GM23338 (cell line): ENCODE results near the gene ZBTB5. TPM values are rescaled to one million over a fixed set of nuclear protein-coding genes. Genes with fewer than 3 reads are reported as not detected.

Experiments used
- ATAC-seq: fragments of 200-7000 bp; cut with Tn5 transposase; 3 replicates; pipeline ENCODE4 v1.9.1; 2020
- DNase-seq: peaks from one replicate; pipeline ENCODE4 v3.0.0-alpha.2; 2015; ENCODE audit warnings: low spot score
- H2AFZ ChIP-seq: fragments of 200-600 bp; sonication (generic); 2 replicates; pipeline ENCODE4 v1.8.0; 2016; ENCODE audit warnings: antibody characterized with exemption, mild to moderate bottlenecking, moderate library complexity
- H3F3A ChIP-seq: fragments of 200-600 bp; sonication (generic); replicated peaks from 2 replicates; pipeline ENCODE4 v1.8.0; 2017; ENCODE audit warnings: antibody characterized with exemption, mixed run types, low read depth
- H3K27ac ChIP-seq: fragments of 200-600 bp; sonication (generic); 2 replicates; pipeline ENCODE4 v1.6.1; 2016; ENCODE audit warnings: low read depth
- H3K27me3 ChIP-seq: fragments of 200-600 bp; sonication (generic); 2 replicates; pipeline ENCODE4 v1.8.0; 2016; ENCODE audit warnings: mild to moderate bottlenecking, mixed run types, moderate library complexity; ENCODE audit not compliant: insufficient read depth
- H3K36me3 ChIP-seq: fragments of 200-600 bp; sonication (generic); 2 replicates; pipeline ENCODE4 v1.8.0; 2016; ENCODE audit warnings: mild to moderate bottlenecking; ENCODE audit not compliant: insufficient read depth
- H3K4me1 ChIP-seq: fragments of 200-600 bp; sonication (generic); 2 replicates; pipeline ENCODE4 v1.8.0; 2016; ENCODE audit warnings: mild to moderate bottlenecking, moderate library complexity; ENCODE audit not compliant: insufficient read depth
- H3K4me2 ChIP-seq: fragments of 200-600 bp; sonication (generic); 2 replicates; pipeline ENCODE4 v1.7.1; 2017; ENCODE audit warnings: mixed run types
- H3K4me3 ChIP-seq: fragments of 200-600 bp; sonication (generic); 2 replicates; pipeline ENCODE4 v1.6.1; 2016; ENCODE audit warnings: mixed run types
- H3K79me2 ChIP-seq: fragments of 200-600 bp; sonication (generic); replicated peaks from 2 replicates; pipeline ENCODE4 v1.8.0; 2017; ENCODE audit warnings: mild to moderate bottlenecking; ENCODE audit not compliant: insufficient read depth
- H3K9me2 ChIP-seq: fragments of 200-600 bp; sonication (generic); 2 replicates; pipeline ENCODE4 v1.8.0; 2017; ENCODE audit not compliant: insufficient read depth
- H4K20me1 ChIP-seq: fragments of 200-600 bp; sonication (generic); replicated peaks from 2 replicates; pipeline ENCODE4 v1.8.0; 2017; ENCODE audit warnings: mild to moderate bottlenecking; ENCODE audit not compliant: insufficient read depth
- H3K27ac Mint-ChIP-seq: 2 replicates; pipeline ENCODE4 v1.8.0; 2020; ENCODE audit warnings: inconsistent platforms, mild to moderate bottlenecking, moderate library complexity, mixed read lengths
- H3K27me3 Mint-ChIP-seq: 3 replicates; pipeline ENCODE4 v1.8.0; 2022; ENCODE audit warnings: low read depth, mild to moderate bottlenecking, moderate library complexity, mixed read lengths, inconsistent platforms; ENCODE audit not compliant: insufficient read depth, poor library complexity
- H3K36me3 Mint-ChIP-seq: 3 replicates; pipeline ENCODE4 v1.8.0; 2021; ENCODE audit warnings: low read depth, mild to moderate bottlenecking, inconsistent platforms, moderate library complexity, mixed read lengths
- H3K4me1 Mint-ChIP-seq: 3 replicates; pipeline ENCODE4 v1.8.0; 2020; ENCODE audit warnings: mild to moderate bottlenecking, inconsistent platforms, mixed read lengths
- H3K4me3 Mint-ChIP-seq: 3 replicates; pipeline ENCODE4 v1.8.0; 2021; ENCODE audit warnings: moderate library complexity, mild to moderate bottlenecking, inconsistent platforms, mixed read lengths
- H3K9me3 Mint-ChIP-seq: 3 replicates; pipeline ENCODE4 v1.8.0; 2020; ENCODE audit warnings: moderate library complexity, mild to moderate bottlenecking, inconsistent platforms, mixed read lengths
- EZH2 ChIP-seq: fragments of 200-600 bp; sonication (generic); IDR thresholded peaks from one replicate; pipeline ENCODE4 v1.8.0; 2017; ENCODE audit warnings: antibody characterized with exemption, mild to moderate bottlenecking, low read depth; ENCODE audit not compliant: unreplicated experiment
- EZH2phosphoT487 ChIP-seq: fragments of 200-600 bp; sonication (generic); IDR thresholded peaks from one replicate; pipeline ENCODE4 v1.8.1; 2018; ENCODE audit warnings: antibody characterized with exemption; ENCODE audit not compliant: unreplicated experiment
- NANOG ChIP-seq: IDR thresholded peaks from 2 replicates; pipeline ENCODE4 v1.6.1; 2016; ENCODE audit warnings: antibody characterized with exemption, borderline replicate concordance
- POLR2AphosphoS5 ChIP-seq: IDR thresholded peaks from 2 replicates; pipeline ENCODE4 v1.6.1; 2016; ENCODE audit warnings: antibody characterized with exemption, low read depth
- STAT1 ChIP-seq: IDR thresholded peaks from one replicate; pipeline ENCODE4 v1.6.1; 2016; ENCODE audit warnings: antibody characterized with exemption; ENCODE audit not compliant: unreplicated experiment
- polyA plus RNA-seq: library from polyadenylated mRNA; unstranded; fragments of >200 nt; fragmentation: Nextera tagmentation; extraction: Ambion mirVana; gene quantifications from 2 replicates; pipeline ENCODE4 v1.2.1, GENCODE V29; 2016
- total RNA-seq: library from RNA; depleted of rRNA; stranded (reverse); fragments of >200 nt; shearing (Covaris generic); gene quantifications from 2 replicates; pipeline ENCODE4 v1.2.3, GENCODE V29; 2014
- TF ChIP-seq, protein P1 (sequence below): IDR thresholded peaks from one replicate; pipeline ENCODE4 v1.6.1; 2018; ENCODE audit warnings: antibody characterized with exemption; ENCODE audit not compliant: unreplicated experiment
- TF ChIP-seq, protein P2 (sequence below): fragments of 250-450 bp; sonication (Bioruptor Pico); IDR thresholded peaks from 2 replicates; pipeline ENCODE4 v1.5.0; 2020; ENCODE audit warnings: mild to moderate bottlenecking, moderate library complexity

Gene ZBTB5
- total and polyA plus RNA-seq, 2 experiments from 2014 or later, result 2.8 to 19.5 TPM

DNA sequence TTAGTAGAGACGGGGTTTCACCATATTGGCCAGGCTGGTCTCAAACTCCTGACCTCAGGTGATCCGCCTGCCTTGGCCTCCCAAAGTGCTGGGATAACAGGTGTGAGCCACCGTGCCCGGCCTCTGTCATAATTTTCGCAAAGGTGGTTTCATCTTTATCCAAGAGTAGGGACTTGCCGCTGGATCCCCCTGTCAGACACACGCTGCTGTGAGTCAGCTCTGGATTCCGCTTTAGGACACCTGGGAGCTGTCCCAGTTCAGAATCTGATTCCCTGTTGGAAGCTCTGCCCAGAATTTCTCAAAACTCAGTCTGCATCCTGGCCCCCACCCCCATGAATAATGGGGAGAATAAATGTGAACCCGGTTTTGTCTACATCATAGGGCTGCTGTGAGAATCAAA, 60.7 kb downstream of the ZBTB5 start (continued):
- TF ChIP-seq, protein P1, sequence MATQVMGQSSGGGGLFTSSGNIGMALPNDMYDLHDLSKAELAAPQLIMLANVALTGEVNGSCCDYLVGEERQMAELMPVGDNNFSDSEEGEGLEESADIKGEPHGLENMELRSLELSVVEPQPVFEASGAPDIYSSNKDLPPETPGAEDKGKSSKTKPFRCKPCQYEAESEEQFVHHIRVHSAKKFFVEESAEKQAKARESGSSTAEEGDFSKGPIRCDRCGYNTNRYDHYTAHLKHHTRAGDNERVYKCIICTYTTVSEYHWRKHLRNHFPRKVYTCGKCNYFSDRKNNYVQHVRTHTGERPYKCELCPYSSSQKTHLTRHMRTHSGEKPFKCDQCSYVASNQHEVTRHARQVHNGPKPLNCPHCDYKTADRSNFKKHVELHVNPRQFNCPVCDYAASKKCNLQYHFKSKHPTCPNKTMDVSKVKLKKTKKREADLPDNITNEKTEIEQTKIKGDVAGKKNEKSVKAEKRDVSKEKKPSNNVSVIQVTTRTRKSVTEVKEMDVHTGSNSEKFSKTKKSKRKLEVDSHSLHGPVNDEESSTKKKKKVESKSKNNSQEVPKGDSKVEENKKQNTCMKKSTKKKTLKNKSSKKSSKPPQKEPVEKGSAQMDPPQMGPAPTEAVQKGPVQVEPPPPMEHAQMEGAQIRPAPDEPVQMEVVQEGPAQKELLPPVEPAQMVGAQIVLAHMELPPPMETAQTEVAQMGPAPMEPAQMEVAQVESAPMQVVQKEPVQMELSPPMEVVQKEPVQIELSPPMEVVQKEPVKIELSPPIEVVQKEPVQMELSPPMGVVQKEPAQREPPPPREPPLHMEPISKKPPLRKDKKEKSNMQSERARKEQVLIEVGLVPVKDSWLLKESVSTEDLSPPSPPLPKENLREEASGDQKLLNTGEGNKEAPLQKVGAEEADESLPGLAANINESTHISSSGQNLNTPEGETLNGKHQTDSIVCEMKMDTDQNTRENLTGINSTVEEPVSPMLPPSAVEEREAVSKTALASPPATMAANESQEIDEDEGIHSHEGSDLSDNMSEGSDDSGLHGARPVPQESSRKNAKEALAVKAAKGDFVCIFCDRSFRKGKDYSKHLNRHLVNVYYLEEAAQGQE, result no peak

DNA sequence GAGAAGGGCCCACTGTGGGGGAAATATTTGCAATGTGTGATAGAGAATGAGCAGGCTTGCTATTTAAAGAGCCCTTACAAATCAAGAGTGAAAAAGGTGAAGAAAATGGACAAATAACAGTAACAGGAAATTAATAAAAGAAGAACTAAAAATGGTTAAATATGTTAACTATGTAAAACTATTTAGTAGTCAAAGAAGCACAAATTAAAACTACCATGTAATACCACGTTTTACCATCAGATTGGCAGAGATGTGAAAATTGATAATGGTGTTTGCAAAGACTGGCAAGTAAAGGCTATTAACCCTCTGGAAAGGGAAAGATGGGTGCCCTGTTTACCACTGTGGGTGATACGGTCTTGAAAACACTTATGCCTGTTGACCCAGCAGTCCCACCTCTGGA, 65.9 kb downstream of the ZBTB5 start:
- no peaks in the 10 kb centered on the region for H3K4me1 ChIP-seq
- Mint-ChIP-seq H3K27ac (no peak overlapping the region), H3K4me3 (no peak overlapping the region), H3K36me3 (no peaks in the 10 kb centered on the region), H3K4me1 (peaks cover 8% of the 10 kb centered on the region; the same call in 2 of the 3 replicates), H3K9me3 (no peaks in the 10 kb centered on the region), H3K27me3 (peaks cover 2% of the 10 kb centered on the region)
- H3K79me2 ChIP-seq, result no peaks in the 10 kb centered on the region
- H4K20me1 ChIP-seq, result no peaks in the 10 kb centered on the region
- H3K36me3 ChIP-seq, result no peaks in the 10 kb centered on the region
- no peak overlapping the region for H3K27ac ChIP-seq
- TF ChIP-seq NANOG, result no peak
- TF ChIP-seq, protein P2, sequence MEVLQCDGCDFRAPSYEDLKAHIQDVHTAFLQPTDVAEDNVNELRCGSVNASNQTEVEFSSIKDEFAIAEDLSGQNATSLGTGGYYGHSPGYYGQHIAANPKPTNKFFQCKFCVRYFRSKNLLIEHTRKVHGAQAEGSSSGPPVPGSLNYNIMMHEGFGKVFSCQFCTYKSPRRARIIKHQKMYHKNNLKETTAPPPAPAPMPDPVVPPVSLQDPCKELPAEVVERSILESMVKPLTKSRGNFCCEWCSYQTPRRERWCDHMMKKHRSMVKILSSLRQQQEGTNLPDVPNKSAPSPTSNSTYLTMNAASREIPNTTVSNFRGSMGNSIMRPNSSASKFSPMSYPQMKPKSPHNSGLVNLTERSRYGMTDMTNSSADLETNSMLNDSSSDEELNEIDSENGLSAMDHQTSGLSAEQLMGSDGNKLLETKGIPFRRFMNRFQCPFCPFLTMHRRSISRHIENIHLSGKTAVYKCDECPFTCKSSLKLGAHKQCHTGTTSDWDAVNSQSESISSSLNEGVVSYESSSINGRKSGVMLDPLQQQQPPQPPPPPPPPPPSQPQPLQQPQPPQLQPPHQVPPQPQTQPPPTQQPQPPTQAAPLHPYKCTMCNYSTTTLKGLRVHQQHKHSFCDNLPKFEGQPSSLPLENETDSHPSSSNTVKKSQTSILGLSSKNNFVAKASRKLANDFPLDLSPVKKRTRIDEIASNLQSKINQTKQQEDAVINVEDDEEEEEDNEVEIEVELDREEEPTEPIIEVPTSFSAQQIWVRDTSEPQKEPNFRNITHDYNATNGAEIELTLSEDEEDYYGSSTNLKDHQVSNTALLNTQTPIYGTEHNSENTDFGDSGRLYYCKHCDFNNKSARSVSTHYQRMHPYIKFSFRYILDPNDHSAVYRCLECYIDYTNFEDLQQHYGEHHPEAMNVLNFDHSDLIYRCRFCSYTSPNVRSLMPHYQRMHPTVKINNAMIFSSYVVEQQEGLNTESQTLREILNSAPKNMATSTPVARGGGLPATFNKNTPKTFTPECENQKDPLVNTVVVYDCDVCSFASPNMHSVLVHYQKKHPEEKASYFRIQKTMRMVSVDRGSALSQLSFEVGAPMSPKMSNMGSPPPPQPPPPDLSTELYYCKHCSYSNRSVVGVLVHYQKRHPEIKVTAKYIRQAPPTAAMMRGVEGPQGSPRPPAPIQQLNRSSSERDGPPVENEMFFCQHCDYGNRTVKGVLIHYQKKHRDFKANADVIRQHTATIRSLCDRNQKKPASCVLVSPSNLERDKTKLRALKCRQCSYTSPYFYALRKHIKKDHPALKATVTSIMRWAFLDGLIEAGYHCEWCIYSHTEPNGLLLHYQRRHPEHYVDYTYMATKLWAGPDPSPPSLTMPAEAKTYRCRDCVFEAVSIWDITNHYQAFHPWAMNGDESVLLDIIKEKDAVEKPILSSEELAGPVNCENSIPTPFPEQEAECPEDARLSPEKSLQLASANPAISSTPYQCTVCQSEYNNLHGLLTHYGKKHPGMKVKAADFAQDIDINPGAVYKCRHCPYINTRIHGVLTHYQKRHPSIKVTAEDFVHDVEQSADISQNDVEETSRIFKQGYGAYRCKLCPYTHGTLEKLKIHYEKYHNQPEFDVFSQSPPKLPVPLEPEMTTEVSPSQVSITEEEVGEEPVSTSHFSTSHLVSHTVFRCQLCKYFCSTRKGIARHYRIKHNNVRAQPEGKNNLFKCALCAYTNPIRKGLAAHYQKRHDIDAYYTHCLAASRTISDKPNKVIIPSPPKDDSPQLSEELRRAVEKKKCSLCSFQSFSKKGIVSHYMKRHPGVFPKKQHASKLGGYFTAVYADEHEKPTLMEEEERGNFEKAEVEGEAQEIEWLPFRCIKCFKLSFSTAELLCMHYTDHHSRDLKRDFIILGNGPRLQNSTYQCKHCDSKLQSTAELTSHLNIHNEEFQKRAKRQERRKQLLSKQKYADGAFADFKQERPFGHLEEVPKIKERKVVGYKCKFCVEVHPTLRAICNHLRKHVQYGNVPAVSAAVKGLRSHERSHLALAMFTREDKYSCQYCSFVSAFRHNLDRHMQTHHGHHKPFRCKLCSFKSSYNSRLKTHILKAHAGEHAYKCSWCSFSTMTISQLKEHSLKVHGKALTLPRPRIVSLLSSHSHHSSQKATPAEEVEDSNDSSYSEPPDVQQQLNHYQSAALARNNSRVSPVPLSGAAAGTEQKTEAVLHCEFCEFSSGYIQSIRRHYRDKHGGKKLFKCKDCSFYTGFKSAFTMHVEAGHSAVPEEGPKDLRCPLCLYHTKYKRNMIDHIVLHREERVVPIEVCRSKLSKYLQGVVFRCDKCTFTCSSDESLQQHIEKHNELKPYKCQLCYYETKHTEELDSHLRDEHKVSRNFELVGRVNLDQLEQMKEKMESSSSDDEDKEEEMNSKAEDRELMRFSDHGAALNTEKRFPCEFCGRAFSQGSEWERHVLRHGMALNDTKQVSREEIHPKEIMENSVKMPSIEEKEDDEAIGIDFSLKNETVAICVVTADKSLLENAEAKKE (CRISPR knock-in tag), result no peak
- TF ChIP-seq, protein P1, result no peak
- TF ChIP-seq POLR2AphosphoS5, result no peak
- no peak for TF ChIP-seq EZH2
- no peak for TF ChIP-seq EZH2phosphoT487
- TF ChIP-seq STAT1, result no peak
- H3K27me3 ChIP-seq, result no peaks in the 10 kb centered on the region
- no peaks in the 10 kb centered on the region for H3F3A ChIP-seq
- no peaks in the 10 kb centered on the region for H3K9me2 ChIP-seq
- no peak for DNase-seq
- no peak overlapping the region for H3K4me3 ChIP-seq
- no peak overlapping the region for H2AFZ ChIP-seq
- H3K4me2 ChIP-seq, result no peak overlapping the region
- ATAC-seq, result no peak
